Measurements from ENCODE around the gene MDM4.
"Not testable (repeated sequence)": the region's sequence is repeated elsewhere in the genome, so short reads cannot be mapped to it uniquely, and the experiment has no call there.

MDM4 gene

DNA sequence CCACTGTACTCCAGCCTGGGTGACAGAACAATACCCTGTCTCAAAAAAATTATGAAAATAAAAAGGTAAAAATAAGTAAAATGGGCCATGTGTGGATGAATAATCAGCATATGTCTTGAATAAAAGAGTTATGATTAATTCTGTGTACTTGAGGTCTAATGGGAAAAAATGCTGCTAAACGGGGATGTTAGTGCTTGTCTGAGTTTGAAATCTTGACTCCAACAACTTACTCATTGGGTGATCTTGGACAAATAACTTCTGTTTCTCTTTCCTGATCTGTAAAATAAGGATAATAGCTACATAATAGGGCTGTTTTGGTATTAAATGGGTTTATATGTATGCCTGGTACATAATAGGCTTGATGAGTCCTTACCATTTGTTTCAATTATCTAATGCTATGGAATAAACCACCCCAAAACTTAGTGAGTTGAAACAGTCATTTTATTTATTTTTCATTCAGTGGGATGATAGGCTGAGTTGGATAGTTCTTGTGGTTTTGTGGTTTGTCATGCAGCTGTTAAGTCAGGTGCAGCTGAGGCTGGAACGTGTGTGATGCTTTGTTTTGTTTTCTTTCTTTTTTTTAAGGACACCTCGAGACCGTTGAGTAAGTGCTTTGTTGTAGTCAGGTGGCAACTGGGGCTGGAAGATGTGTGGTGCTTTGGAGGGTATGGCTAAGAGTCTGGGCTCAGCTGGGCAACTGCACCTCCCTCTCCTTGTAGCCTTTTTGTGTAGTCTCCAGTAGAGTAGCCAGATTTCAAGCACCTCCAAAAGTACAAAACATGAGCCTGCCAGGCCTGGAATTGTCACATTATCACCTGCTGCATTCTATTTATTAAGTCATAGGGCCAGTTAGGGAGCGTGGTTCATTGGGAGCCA is 4.9 kb downstream of the MDM4 start:
- DNase-seq: peak; percentile 13

DNA sequence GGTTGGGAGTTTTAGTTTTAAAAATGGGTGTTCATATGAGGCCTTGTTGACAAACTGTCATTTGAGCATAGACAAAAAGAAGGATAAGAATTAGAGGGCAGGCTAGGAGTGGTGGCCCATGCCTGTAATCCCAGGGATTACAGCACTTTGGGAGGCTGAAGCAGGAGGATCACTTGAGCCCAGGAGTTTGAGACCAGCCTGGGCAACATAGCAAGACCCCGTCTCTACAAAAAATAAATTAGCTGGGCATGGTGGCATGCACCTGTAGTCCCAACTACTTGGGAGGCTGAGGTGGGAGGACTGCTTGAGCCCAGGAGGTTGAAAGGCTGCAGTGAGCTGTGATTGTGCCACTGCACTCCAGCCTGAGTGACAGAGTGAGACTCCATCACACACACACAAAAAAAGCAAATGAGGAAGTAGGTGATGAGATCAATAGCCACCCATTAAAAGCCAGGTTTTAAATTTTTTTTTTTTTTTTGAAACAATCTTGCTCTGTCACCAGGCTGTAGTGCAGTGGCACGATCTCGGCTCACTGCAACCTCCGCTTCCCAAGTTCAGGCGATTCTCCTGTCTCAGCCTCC is 5.8 kb downstream of the MDM4 start:
- DNase-seq: not testable (repeated sequence)

DNA sequence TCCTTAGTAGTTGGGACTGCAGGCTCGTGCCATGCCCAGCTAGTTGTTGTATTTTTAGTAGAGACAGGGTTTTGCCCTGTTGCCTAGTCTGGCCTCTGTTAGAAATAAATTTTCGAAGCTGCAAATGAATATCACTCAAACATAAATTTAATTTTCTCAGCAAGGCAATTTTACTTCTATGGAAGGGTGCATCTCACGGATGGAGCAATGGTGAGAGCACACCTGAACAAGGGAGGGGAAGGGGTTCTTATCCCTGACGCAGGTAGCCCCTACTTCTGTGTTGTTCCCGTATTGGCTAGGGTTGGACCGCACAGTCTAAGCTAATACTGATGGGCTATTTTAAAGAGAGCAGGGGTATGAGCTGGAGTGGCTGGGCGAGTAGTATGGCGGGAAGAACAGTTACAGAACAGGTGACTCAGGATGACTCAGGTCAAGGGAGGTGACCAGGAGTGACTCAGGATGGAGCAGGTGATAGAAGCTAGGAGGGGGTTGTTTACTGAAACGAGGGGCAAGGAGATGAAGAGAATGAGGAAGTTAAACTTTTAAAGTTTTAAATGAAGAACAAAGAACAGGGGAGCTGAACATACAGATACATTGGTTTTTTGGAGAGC is 7.5 kb downstream of the MDM4 start:
- DNase-seq: no peak

DNA sequence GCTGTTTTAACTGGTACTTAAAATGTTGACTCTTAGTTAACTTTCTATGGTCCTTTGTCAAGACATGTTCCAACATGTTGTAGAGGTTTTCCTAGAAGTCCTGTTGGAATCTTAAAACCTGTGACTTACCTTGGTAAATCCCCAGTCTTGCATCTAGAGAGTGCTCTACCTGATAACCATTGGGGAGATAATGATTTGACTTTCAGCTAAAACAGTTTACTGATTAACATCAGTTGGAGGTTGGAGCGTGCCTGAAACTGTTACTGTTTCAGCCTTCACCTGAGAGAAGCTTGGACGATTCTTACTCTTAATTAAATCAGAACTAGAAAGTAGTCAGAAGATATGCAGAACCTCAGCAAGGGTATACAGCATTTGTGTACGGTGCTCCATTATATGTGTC is 8.8 kb downstream of the MDM4 start:
- DNase-seq: no peak

DNA sequence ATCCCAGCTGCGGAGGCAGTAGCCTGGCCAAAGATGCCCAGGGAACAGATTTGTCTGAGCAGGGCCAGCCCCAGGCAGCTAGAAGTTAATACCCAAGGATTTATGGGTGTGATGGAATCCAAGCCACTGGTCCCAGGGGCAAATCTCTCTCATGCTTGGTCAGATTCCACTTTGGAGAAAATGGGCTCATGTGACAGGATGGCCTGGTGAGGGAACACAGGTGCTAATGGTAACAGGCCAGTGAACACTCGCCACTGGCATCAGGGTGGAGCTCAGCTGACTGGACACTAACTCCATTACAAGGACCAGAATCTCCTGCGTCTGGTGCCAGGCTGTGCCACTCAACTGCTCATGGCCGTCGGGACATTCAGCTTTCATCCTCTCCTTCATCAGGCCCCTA is 12.0 kb downstream of the MDM4 start:
- DNase-seq: no peak

DNA sequence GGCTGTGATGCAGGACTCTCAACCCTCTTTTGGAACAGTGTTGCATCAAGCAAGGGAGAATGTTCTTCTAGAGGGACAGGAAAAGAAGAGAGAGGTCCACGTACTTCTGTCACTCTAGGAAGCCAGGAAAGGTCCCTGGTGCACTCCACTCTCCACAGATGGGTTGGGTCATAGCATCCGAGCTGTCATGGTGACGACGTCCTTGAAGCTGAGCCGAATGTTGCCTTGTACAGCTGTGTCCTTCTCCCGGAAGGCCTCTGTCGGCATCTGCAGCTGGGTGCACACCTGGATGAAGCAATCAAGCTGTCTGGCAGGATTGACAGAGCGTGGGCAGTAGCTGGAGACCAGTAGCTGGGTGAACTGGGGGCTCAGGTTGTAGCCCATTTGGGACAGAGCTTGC is 12.5 kb downstream of the MDM4 start:
- DNase-seq: no peak

DNA sequence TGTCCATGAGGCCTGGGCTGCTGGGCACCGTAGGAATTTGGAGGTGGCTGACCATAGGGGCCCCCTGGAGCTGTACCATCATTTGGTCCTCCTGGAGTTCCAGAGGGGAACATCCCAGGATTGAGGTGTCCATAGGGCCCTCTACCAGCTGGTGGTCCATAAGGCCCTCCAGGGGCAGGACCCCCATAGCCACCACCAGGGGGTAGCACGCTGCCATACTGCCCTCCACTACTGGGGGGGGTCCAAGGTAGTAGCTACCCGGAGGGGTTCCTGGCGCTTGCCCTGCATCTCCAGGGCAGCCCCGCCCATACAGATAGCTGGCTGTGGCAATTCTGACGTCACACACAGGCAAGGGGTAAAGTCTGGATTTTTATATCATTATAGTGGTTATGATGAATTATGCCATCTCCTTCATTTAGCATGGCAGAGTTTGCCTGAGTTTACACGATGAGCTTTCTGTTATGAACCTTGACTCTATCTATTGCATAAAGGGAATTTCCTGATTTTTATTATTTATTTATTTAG is 13.2 kb downstream of the MDM4 start:
- DNase-seq: no peak

DNA sequence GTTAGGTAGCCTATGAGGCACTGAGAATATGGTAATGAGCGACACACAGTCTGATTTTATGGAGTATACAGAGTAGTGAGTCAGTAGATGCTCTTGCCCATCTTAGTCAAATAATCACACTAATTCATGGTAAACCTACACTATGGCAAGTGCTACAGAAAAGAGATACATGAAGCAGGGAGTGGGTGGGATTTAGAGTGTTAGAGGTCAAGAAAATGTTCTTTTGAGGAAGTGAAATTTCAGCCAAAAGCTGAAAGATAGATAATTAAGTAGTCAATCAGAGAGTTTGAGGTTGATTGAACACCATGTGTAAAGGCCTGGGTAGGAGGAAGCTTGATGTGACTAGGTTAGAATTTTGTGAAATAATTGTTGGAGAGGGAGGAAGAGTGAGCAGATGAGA is 14.7 kb downstream of the MDM4 start:
- DNase-seq: no peak

DNA sequence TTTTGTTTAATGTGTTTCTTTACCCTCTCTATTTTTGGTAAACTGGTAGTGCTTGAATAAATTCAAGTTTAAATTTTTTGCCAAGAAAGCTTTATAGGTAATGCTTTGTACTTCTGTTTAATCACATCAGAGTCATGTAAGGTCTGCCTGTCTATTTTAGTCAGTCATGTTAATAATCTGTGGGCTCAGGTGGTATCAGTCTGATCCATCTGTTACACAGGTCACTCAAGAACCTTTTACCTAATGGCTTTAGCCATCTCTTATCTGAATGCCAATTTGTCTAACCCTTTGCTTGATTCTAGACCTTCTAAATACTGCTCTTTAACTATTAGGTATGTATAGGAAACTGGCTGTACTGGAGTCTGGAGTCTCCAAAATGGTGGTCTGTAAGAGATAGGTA is 16.6 kb downstream of the MDM4 start:
- DNase-seq: no peak

DNA sequence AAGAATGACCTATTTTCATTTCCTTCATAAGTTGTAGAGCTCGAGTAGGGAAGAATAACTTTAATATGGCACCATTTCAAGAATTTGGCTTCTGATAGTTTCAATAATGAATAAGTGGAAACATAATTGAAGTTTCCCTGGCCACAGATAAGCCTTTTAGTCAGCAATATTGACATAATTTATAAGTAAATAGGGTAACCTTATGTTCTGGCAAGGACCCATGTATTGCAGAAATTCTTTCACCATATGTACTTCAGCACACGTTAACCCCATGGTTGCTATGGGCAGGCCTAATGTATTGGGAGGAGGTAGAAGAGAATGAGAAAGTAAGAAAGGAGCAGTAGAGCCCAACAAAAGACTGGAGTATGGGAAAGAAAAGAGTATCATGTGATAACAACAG is 25.4 kb downstream of the MDM4 start:
- no peak for DNase-seq

DNA sequence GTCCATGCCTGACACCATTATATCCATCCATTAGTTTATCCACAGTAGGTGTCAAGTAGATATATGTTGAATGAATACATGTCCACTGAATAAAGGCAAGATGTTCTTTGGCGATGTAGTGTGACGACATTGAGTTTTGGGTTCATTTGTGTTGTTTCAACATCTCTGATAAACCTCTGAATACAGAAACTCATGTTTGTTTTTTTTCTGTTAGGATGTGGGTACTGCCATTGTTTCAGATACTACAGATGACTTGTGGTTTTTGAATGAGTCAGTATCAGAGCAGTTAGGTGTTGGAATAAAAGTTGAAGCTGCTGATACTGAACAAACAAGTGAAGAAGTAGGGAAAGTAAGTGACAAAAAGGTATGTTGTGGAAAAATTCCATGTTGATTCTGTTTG is 28.1 kb downstream of the MDM4 start:
- peak; percentile 73 for DNase-seq

DNA sequence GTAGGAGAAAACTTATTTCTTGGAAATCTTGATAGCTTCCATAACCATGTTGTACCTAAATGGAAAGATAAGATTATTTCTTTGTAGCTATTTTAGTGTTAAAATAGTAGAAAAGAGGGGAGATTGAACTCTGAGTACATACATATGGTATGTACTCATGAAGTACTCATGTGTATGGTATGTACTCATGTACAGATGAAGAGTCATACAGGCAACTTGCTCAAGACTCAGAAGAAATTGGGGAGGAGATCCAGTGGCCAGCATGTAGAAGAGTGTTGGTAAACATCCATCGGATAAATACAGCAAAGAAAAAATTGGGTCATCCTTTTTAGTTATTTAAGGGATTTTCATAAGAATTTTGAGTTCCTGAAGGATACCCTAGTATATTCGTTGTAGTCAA is 29.0 kb downstream of the MDM4 start:
- no peak for DNase-seq

DNA sequence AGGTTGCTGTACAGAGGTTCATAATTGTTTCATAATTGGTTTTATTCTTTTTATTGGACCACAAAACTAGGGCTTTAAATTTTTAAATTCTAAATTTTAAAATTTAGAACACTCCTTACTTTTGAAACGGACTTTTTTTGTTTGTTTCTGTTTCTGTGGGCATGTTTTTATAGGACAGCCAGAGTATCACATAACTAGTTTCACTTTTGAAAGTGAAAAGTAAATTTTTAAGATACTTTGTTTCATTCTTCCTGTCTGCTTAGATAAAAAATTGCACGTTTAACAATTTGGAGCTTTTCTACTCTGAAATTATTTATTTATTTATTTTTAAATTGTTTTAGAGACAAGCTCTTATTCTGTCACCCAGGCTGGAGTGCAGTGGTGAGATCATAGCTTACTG is 29.7 kb downstream of the MDM4 start:
- DNase-seq: no peak

DNA sequence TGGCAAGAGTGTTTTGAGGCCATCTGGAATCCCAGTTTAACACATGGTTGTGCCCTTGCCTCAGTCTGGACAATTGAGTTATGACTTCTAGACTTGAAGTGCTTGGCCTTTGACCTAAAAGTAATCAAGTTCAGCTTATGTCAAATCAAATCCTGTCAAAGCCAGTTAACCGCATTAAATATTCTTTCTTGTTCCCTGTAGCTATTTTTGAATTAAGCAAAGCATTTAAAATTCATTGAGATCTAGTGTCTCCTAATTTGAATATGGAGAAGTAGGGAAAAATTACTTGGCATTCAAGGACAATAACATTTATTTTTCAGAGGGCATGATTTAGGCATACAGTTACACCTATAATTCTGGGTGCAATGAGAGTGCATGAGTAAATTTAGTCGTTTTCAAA is 32.1 kb downstream of the MDM4 start:
- DNase-seq: no peak

DNA sequence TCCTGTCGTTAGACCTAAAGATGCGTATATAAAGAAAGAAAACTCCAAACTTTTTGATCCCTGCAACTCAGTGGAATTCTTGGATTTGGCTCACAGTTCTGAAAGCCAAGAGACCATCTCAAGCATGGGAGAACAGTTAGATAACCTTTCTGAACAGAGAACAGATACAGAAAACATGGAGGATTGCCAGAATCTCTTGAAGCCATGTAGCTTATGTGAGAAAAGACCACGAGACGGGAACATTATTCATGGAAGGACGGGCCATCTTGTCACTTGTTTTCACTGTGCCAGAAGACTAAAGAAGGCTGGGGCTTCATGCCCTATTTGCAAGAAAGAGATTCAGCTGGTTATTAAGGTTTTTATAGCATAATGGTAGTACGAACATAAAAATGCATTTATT is 33.1 kb downstream of the MDM4 start:
- DNase-seq: no peak

DNA sequence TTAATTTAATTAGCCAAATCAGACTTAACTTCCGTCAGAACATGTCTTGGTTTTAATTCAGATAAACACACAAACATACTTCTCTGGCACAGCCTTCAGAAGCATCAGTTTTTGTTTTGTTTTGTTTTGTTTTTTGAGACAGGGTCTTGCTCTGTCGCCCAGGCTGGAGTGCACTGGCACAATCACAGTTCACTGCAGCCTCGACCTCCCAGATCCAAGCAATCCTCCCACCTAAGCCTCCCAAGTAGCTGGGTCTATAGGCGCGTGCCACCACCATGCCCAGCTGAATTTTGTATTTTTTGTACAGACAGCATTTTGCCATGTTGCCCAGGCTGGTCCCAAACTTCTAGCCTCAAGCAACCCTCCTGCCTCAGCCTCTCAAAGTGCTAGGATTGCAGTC is 34.7 kb downstream of the MDM4 start:
- no peak for DNase-seq

DNA sequence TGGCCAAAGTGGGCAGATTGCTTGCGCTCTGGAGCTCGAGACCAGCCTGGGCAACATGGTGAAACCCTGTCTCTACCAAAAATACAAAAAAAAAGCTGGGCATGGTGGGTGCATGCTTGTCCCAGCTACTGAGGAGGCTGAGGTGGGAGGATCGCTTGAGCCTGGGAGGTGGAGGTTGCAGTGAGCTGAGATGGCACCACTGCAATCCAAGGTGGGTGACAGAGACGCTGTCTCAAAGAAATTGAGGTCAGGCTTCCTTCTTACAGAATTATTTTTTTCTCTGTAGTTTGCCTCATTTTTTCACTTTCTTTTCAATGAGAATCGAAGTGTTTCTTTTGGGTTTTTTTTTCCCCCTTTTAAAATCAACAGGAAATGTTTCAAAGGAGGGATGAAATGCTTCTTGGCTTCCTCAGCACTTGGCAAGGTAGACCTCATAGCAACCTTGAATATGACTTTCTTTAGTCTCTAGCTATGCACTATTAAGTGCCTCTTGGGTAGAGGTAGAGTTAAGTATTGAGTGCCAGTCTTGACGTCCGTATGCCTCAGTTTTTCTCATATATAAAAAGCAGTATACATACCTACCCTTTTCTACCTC is 40.3 kb downstream of the MDM4 start:
- no peak for DNase-seq

DNA sequence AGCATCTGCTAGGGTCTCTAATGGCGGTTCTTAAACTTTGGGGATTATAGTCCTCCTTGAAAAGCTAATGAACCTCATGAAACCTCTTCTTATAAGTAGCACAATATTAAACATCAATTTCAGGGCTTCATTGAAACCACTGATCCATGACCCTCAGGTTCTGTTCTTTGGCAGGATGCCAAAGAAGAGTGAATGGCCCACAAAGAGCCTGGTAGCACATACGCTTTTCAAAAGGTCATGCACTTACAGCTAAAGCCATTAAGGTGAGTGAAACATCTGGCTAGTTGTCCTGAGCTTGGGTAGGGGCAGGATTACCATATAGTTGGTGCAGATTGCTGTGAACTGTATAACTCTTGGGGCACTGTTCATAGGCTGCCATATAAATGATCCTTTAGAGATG is 42.3 kb downstream of the MDM4 start:
- DNase-seq: no peak

DNA sequence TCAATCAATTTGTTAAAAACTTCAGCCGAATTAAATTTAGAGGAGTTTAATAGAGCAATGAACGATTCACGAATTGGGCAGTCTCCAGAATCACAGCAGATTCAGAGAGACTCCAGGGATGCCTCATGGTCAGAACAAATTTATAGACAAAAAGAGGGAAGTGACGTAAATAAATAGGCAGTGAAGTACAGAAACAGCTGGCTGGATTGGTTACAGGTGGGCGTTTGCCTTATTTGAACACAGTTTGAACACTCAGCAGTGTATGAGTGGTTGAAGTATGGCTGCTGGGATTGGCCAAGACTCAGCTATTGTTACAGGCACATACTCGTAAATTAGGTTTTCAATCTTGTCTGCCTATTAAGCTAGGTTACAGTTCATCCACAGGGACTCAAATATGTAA is 43.8 kb downstream of the MDM4 start:
- DNase-seq: not testable (repeated sequence)

DNA sequence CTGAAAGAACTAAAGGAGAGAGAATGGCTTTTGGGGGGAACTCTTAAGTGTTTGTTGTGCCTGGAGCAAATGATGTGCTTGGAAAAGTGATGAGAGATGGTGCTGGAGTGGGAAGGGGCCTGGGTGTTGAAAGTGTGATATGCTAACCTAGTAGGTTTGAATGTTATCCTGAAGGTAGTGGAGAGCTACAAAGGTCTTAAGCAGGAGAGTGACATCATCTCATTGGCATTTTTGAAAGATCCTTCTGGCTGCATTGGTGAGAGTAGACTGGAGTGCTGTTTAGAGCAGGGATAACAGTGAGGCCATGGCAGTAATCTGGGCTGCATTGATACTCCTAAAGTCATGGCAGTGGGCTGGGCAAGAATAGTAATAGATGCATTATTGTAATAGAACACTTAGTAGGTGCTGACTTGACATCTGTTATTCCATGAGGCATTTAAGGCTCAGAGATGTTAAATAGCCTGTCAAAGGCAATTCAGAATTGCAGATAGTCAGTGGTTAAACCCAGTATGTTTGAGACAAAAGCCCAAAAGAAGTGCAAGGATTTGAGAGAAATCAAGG is 44.5 kb downstream of the MDM4 start:
- DNase-seq: peak; percentile 75

DNA sequence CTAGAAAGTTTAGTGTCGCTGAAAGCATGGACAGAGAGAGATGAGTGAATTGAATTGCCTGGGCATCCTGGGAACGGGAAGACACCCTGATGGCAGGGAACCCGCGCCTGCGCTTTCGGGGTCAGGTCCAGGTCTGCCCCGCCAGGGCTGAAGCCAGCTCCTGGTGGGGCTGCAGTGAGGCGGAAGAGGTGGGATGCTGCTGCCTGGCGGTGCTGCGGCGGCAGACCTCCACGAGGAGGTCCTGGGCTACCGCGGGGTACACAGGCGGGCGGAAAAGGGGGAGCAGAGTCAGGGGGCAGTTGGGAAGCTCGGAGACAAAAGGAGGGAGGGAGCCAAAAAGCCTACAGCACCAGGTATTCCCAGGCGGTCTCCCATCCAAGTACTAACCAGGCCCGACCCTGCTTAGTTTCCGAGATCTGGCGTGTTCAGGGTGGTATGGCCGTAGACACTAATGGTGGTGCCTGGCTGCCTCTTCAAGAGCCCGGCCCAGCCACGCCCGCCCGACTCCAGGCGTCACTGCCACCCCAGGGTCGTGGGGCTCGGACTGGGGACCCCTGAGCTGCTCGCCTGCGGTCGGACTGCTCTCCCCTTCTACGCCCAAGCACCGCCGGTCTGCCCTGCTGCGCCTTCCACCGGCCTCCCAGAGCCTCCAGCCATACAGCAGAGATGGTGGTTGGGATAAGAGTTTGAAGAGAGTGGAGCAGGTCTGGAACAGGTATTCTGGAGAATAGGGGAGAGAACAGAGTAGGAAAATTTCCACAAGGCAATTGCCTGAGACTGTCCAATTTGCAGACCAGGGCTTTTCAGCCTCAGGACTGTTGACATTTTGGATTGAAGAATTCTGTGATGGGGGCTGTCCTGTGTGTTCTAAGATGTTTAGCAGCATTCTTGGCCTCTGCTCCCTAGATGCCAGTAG is 46.1 kb downstream of the MDM4 start:
- no peak for DNase-seq

DNA sequence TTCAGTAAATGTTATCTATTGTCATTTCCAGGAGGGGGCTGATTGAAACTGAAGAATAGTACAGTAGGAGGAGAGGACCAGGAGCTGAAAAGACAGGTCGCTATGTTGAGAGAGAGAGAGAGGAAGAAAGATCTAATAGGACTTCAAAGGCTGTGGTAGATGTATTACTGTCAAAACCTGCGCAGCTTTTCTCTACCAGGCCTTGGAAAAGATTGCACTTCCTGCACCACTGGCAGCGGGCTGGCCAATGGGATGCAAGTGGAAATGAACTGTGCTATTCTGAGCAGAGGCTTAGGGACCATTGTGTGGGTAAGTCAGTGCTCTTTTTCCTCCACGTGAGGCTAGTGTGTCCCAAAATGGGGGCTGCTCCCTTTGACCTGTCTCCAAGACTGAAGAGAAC is 47.1 kb downstream of the MDM4 start:
- no peak for DNase-seq
